Peyer's patch (tissue), 4 donors: ENCODE results near the gene KCTD4.

Experiments
- CTCF ChIP-seq, 6 experiments: fragments of 450-650 bp in 4 of 6; fragments of 200-600 bp in 2 of 6; sonication (generic) in 1 of 6; IDR thresholded peaks; one replicate each; pipeline ENCODE4 v1.5.1; 2017 to 2019; ENCODE audit warnings: antibody characterized with exemption in 6 of 6, mild to moderate bottlenecking in 3 of 6, moderate library complexity in 1 of 6
- POLR2A ChIP-seq, 2 donors: fragments of 450-650 bp; IDR thresholded peaks; one replicate each; pipeline ENCODE4 v1.5.1; 2017; ENCODE audit warnings: antibody characterized with exemption in 2 of 2, mild to moderate bottlenecking in 2 of 2, moderate library complexity in 2 of 2

GRCh38 chr13:45238945-45239795 is 38.3 kb upstream of the KCTD4 start:
- TF ChIP-seq CTCF (IDR thresholded peaks at IDR 0.05) (no peak), POLR2A (IDR thresholded peaks at IDR 0.05) (no peak)
